ENCODE data around the gene NIPAL3.
"Not testable (repeated sequence)": the region's sequence is repeated elsewhere in the genome, so short reads cannot be mapped to it uniquely, and the experiment has no call there.

- not testable (repeated sequence) for TF ChIP-seq CTCF (optimal IDR thresholded peaks at IDR 0.05 in 1 of 3, IDR thresholded peaks at IDR 0.05 in 1 of 3, conservative IDR thresholded peaks at IDR 0.05 in 1 of 3; ENCODE audit: extremely low read depth in 1 of 3, insufficient read depth in 2 of 3, low read length in 3 of 3); EZH2 (IDR thresholded peaks at IDR 0.05; ENCODE audit: low read length)
These were observed 30.8 kb downstream of the NIPAL3 start for GRCh38 chr1:24446446-24446845.

All from keratinocyte (primary cell).